K562 treated with DMSO at 1 percent for 48 hours (cell line): ENCODE measurements around the gene PRR29. TPM values are rescaled to one million over a fixed set of nuclear protein-coding genes. Genes with fewer than 3 reads are reported as not detected.

ENCODE experiments used
- total RNA-seq: library from RNA; unstranded; fragments of 300-600 nt; gene quantifications from 2 replicates; pipeline ENCODE4 v1.2.3, GENCODE V29; 2022; ENCODE audit warnings: low replicate concordance; ENCODE audit errors: extremely low read depth

Gene PRR29
- total RNA-seq: not detected in 2 replicates

GRCh38 chr17:63998050-63998720 lies at the start of gene PRR29:
Gene PRR29, plus strand, starts transcription at chr17:63998351. Its CDS starts 14 bp downstream, at chr17:63998365.

GRCh38 chr17:63972796-63973195 lies 25.4 kb upstream of the PRR29 start, which contains the start of gene SCN4A:
Gene SCN4A, minus strand, starts transcription at chr17:63972918. Its CDS starts 77 bp downstream, at chr17:63972841.

GRCh38 chr17:64020056-64020766 lies 22.1 kb downstream of the PRR29 start, which contains the start of gene ICAM2:
Gene ICAM2, minus strand, starts transcription at chr17:64020633. Its CDS starts 13,942 bp downstream, at chr17:64006691.

Other genes starting within 250 kb of the PRR29 start
- not detected in 2 replicates for gene CCDC47, start 224.8 kb upstream of the PRR29 start, total RNA-seq
- gene DDX42, start 224.2 kb upstream of the PRR29 start, total RNA-seq: not detected in 2 replicates
- gene PSMC5, start 170.9 kb upstream of the PRR29 start, total RNA-seq: 726 TPM in 1 of 2 replicates, not detected in the other
- not detected in 2 replicates for gene FTSJ3, start 170.7 kb upstream of the PRR29 start, total RNA-seq
- gene SMARCD2, start 155.7 kb upstream of the PRR29 start, total RNA-seq: not detected in 2 replicates
- gene CSH2, start 124.7 kb upstream of the PRR29 start, total RNA-seq: not detected in 2 replicates
- not detected in 2 replicates for gene GH2, start 116.4 kb upstream of the PRR29 start, total RNA-seq
- gene CSH1, start 101.8 kb upstream of the PRR29 start, total RNA-seq: not detected in 2 replicates
- gene CSHL1, start 87.1 kb upstream of the PRR29 start, total RNA-seq: not detected in 2 replicates
- not detected in 2 replicates for gene GH1, start 79.5 kb upstream of the PRR29 start, total RNA-seq
- not detected in 2 replicates for gene CD79B, start 66.0 kb upstream of the PRR29 start, total RNA-seq
- gene SCN4A, start 25.4 kb upstream of the PRR29 start, total RNA-seq: not detected in 2 replicates
- not detected in 2 replicates for gene ICAM2, start 22.3 kb downstream of the PRR29 start, total RNA-seq
- gene ERN1, start 131.8 kb downstream of the PRR29 start, total RNA-seq: not detected in 2 replicates